ENCODE measurements around the gene CCNG2.
A peak's percentile ranks its signal among the peaks of the same experiment; 100 is the strongest.

DNA sequence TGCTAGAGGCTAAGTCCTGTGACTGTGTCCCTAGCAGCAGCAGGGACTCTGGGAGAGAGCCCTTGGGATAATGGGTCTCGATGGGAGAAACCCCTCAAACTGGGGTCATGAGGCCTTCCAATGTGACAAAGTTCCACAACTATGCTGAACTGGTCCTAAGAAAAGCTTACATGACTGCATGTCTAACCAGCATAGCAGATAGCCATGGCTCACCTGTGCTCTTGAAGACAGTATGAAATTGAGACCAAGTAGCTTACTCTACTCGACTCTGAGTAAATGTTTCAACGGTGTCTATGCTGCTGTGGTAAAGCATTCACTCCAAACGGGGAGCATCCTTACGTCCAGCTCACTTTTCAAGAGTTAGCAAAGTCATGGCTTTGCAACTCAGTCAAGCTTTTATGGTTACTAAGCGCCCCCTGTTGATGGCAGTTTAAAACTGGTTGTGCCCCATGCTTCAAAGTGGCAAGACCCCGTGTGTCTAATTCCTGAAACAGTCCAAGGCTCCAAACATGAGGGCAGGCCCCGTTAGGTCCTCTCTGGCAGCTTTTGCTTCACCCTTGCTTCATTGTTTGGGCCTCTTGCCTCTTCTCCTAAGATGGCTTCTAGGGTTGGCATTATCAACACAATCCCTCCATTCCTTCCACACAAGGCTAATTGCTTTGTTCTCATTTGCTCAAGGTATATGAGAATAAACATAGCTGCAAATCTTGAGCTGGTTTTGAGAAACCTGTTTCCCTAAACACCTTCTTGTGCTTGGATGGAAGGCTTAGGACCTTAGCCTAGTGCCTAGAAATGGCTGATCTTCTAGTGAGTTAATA, 46.6 kb downstream of the CCNG2 start:
- TF ChIP-seq, protein P1, sequence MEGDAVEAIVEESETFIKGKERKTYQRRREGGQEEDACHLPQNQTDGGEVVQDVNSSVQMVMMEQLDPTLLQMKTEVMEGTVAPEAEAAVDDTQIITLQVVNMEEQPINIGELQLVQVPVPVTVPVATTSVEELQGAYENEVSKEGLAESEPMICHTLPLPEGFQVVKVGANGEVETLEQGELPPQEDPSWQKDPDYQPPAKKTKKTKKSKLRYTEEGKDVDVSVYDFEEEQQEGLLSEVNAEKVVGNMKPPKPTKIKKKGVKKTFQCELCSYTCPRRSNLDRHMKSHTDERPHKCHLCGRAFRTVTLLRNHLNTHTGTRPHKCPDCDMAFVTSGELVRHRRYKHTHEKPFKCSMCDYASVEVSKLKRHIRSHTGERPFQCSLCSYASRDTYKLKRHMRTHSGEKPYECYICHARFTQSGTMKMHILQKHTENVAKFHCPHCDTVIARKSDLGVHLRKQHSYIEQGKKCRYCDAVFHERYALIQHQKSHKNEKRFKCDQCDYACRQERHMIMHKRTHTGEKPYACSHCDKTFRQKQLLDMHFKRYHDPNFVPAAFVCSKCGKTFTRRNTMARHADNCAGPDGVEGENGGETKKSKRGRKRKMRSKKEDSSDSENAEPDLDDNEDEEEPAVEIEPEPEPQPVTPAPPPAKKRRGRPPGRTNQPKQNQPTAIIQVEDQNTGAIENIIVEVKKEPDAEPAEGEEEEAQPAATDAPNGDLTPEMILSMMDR (conservative IDR thresholded peaks at IDR 0.05 in 1 of 2, IDR thresholded peaks at IDR 0.05 in 1 of 2; ENCODE audit: extremely low read depth in 1 of 2, insufficient read depth in 1 of 2, low read depth in 1 of 2, low read length in 2 of 2): peak; percentile 80 to 87
- no peak for TF ChIP-seq EZH2 (IDR thresholded peaks at IDR 0.05; ENCODE audit: borderline replicate concordance, low read length)

Measured in mammary epithelial cell (primary cell).